ENCODE results near the gene CCDC59. TPM values are rescaled to one million over a fixed set of nuclear protein-coding genes. Genes with fewer than 3 reads are reported as not detected.

CCDC59 gene
- total and polyA plus RNA-seq, 9 of the 15 experiments (the other 6 are each of a cell fraction or from before 2014, with no cell fraction given): 34.0 to 186 (median 119) TPM

GRCh38 chr12:82358200-82359114, at the start of gene CCDC59, which contains the start of gene METTL25 (continued):
- TF ChIP-seq HDAC8 (tag; IDR thresholded peaks at IDR 0.05): 0 out of 2 replicates have a peak, but pooled peaks have one; percentile 25
- TF ChIP-seq ZNF639 (CRISPR knock-in tag; conservative IDR thresholded peaks at IDR 0.05 in 1 of 2, IDR thresholded peaks at IDR 0.05 in 1 of 2): peak in 1 of 2 experiments; percentile 92; a peak in 2 of 4 replicates
- no peak for TF ChIP-seq NR1H2 (CRISPR knock-in tag; IDR thresholded peaks at IDR 0.05)
- no peak for TF ChIP-seq PCBP2 (IDR thresholded peaks at IDR 0.05; ENCODE audit: low read depth, low read length, poor library complexity, severe bottlenecking)
- TF ChIP-seq CBX2 (IDR thresholded peaks at IDR 0.05; ENCODE audit: insufficient read depth, low read length, poor library complexity, severe bottlenecking): no peak
- peak; percentile 100 for TF ChIP-seq ZBTB17 (CRISPR knock-in tag; IDR thresholded peaks at IDR 0.05)
- peak in 1 of 2 experiments; percentile 93; a peak in 2 of 4 replicates for TF ChIP-seq CSDE1 (IDR thresholded peaks at IDR 0.05)
- TF ChIP-seq DEAF1 (CRISPR knock-in tag; IDR thresholded peaks at IDR 0.05): no peak
- no peak for TF ChIP-seq GATA2 (CRISPR knock-in tag; IDR thresholded peaks at IDR 0.05)
- TF ChIP-seq TCFL5 (CRISPR knock-in tag; conservative IDR thresholded peaks at IDR 0.05): no peak
- no peak for TF ChIP-seq HDAC6 (IDR thresholded peaks at IDR 0.05; ENCODE audit: low read depth, low read length)
- TF ChIP-seq NR0B1 (IDR thresholded peaks at IDR 0.05; ENCODE audit: partially characterized antibody): no peak
- no peak for TF ChIP-seq NFE2L1 (tag; IDR thresholded peaks at IDR 0.05; ENCODE audit: borderline replicate concordance, low read depth)
- 0 out of 2 replicates have a peak, but pooled peaks have one; percentile 6 for TF ChIP-seq ZNF316 (IDR thresholded peaks at IDR 0.05)
- no peak for TF ChIP-seq ZNF512 (tag; IDR thresholded peaks at IDR 0.05)
- no peak for TF ChIP-seq E2F3 (CRISPR knock-in tag; IDR thresholded peaks at IDR 0.05)
- TF ChIP-seq RBM39 (optimal IDR thresholded peaks at IDR 0.05; ENCODE audit: low read depth, low read length): peak; percentile 89
- TF ChIP-seq MAFK (IDR thresholded peaks at IDR 0.05; ENCODE audit: low read length): no peak; the same call in 1 of the 2 replicates
- no peak for TF ChIP-seq ZNF41 (CRISPR knock-in tag; conservative IDR thresholded peaks at IDR 0.05)
- TF ChIP-seq ZNF696 (CRISPR knock-in tag; conservative IDR thresholded peaks at IDR 0.05): no peak
